Measurements from ENCODE around the gene AMPD2.

The AMPD2 gene

GRCh38 chr1:109619576-109620400 lies at the start of gene AMPD2, which contains the start of gene GNAT2:
AMPD2 (plus strand) TSS chr1:109619837; CDS start chr1:109621176, 1,339 bp downstream.
GNAT2 (minus strand) TSS chr1:109619616; CDS start chr1:109612870, 6,746 bp downstream.
- DNase-seq, result peak; percentile 76

- DNase-seq, result no peak
Measured at GRCh38 chr1:109570414-109570813, 49.2 kb upstream of the AMPD2 start.

- DNase-seq, result no peak
Measured at GRCh38 chr1:109573785-109574184, 45.9 kb upstream of the AMPD2 start.

GRCh38 chr1:109578947-109579443 lies 40.6 kb upstream of the AMPD2 start:
- DNase-seq, result no peak

- no peak for DNase-seq
Measured at GRCh38 chr1:109579491-109579890, 40.1 kb upstream of the AMPD2 start.

- DNase-seq, result no peak
Measured at GRCh38 chr1:109582021-109582420, 37.6 kb upstream of the AMPD2 start.

GRCh38 chr1:109584766-109585165 lies 34.9 kb upstream of the AMPD2 start:
- no peak for DNase-seq

- DNase-seq, result no peak
Measured at GRCh38 chr1:109586055-109586454, 33.6 kb upstream of the AMPD2 start.

GRCh38 chr1:109589177-109589576 lies 30.5 kb upstream of the AMPD2 start:
- DNase-seq, result no peak

GRCh38 chr1:109589679-109590078 lies 30.0 kb upstream of the AMPD2 start:
- DNase-seq, result no peak

- DNase-seq, result no peak
Measured at GRCh38 chr1:109592916-109593315, 26.7 kb upstream of the AMPD2 start.

- no peak for DNase-seq
Measured at GRCh38 chr1:109595531-109595930, 24.1 kb upstream of the AMPD2 start.

- DNase-seq, result no peak
Measured at GRCh38 chr1:109598156-109598555, 21.5 kb upstream of the AMPD2 start.

GRCh38 chr1:109598655-109599054 lies 21.0 kb upstream of the AMPD2 start:
- no peak for DNase-seq

GRCh38 chr1:109603229-109603628 lies 16.4 kb upstream of the AMPD2 start:
- DNase-seq, result no peak

- DNase-seq, result no peak
Measured at GRCh38 chr1:109605381-109605780, 14.3 kb upstream of the AMPD2 start.

GRCh38 chr1:109609881-109610280 lies 9.8 kb upstream of the AMPD2 start:
- DNase-seq, result no peak

GRCh38 chr1:109610609-109611307 lies 8.9 kb upstream of the AMPD2 start:
- no peak for DNase-seq

- no peak for DNase-seq
Measured at GRCh38 chr1:109611308-109611990, 8.2 kb upstream of the AMPD2 start.

GRCh38 chr1:109613361-109614147 lies 6.1 kb upstream of the AMPD2 start:
- DNase-seq, result no peak

GRCh38 chr1:109615879-109616278 lies 3.8 kb upstream of the AMPD2 start:
- no peak for DNase-seq

GRCh38 chr1:109616391-109616790 lies 3.2 kb upstream of the AMPD2 start:
- no peak for DNase-seq

All from activated naive CD4-positive, alpha-beta T cell treated with Interleukin-2 at 50 U/mL for 16 hours (primary cell).